ENCODE data around the gene PLSCR4. TPM values are rescaled to one million over a fixed set of nuclear protein-coding genes. Genes with fewer than 3 reads are reported as not detected.

The PLSCR4 gene
- total and polyA plus RNA-seq, 2 of the 8 experiments (the other 6 are each of a cell fraction or from before 2014, with no cell fraction given): 1.8 to 2.9 TPM

DNA sequence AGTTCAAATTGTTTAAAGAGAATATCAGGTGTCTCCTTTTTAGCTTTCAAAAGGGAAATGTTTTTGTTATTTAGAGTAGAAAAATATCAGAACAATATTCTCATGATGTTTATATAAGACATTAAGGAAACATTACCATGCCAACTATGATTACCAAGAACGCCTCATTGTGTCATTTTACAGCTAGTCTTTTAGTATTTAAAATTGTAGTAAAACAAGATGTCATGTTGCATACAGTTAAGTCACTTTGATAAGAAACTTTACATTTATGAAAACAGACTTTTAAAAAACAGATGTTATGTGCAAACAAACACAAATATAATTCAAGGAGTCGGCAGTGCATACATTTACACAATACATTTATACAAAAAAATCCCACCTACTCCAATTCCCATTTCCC is 4.4 kb downstream of the PLSCR4 start (continued):
- TF ChIP-seq, protein P1, sequence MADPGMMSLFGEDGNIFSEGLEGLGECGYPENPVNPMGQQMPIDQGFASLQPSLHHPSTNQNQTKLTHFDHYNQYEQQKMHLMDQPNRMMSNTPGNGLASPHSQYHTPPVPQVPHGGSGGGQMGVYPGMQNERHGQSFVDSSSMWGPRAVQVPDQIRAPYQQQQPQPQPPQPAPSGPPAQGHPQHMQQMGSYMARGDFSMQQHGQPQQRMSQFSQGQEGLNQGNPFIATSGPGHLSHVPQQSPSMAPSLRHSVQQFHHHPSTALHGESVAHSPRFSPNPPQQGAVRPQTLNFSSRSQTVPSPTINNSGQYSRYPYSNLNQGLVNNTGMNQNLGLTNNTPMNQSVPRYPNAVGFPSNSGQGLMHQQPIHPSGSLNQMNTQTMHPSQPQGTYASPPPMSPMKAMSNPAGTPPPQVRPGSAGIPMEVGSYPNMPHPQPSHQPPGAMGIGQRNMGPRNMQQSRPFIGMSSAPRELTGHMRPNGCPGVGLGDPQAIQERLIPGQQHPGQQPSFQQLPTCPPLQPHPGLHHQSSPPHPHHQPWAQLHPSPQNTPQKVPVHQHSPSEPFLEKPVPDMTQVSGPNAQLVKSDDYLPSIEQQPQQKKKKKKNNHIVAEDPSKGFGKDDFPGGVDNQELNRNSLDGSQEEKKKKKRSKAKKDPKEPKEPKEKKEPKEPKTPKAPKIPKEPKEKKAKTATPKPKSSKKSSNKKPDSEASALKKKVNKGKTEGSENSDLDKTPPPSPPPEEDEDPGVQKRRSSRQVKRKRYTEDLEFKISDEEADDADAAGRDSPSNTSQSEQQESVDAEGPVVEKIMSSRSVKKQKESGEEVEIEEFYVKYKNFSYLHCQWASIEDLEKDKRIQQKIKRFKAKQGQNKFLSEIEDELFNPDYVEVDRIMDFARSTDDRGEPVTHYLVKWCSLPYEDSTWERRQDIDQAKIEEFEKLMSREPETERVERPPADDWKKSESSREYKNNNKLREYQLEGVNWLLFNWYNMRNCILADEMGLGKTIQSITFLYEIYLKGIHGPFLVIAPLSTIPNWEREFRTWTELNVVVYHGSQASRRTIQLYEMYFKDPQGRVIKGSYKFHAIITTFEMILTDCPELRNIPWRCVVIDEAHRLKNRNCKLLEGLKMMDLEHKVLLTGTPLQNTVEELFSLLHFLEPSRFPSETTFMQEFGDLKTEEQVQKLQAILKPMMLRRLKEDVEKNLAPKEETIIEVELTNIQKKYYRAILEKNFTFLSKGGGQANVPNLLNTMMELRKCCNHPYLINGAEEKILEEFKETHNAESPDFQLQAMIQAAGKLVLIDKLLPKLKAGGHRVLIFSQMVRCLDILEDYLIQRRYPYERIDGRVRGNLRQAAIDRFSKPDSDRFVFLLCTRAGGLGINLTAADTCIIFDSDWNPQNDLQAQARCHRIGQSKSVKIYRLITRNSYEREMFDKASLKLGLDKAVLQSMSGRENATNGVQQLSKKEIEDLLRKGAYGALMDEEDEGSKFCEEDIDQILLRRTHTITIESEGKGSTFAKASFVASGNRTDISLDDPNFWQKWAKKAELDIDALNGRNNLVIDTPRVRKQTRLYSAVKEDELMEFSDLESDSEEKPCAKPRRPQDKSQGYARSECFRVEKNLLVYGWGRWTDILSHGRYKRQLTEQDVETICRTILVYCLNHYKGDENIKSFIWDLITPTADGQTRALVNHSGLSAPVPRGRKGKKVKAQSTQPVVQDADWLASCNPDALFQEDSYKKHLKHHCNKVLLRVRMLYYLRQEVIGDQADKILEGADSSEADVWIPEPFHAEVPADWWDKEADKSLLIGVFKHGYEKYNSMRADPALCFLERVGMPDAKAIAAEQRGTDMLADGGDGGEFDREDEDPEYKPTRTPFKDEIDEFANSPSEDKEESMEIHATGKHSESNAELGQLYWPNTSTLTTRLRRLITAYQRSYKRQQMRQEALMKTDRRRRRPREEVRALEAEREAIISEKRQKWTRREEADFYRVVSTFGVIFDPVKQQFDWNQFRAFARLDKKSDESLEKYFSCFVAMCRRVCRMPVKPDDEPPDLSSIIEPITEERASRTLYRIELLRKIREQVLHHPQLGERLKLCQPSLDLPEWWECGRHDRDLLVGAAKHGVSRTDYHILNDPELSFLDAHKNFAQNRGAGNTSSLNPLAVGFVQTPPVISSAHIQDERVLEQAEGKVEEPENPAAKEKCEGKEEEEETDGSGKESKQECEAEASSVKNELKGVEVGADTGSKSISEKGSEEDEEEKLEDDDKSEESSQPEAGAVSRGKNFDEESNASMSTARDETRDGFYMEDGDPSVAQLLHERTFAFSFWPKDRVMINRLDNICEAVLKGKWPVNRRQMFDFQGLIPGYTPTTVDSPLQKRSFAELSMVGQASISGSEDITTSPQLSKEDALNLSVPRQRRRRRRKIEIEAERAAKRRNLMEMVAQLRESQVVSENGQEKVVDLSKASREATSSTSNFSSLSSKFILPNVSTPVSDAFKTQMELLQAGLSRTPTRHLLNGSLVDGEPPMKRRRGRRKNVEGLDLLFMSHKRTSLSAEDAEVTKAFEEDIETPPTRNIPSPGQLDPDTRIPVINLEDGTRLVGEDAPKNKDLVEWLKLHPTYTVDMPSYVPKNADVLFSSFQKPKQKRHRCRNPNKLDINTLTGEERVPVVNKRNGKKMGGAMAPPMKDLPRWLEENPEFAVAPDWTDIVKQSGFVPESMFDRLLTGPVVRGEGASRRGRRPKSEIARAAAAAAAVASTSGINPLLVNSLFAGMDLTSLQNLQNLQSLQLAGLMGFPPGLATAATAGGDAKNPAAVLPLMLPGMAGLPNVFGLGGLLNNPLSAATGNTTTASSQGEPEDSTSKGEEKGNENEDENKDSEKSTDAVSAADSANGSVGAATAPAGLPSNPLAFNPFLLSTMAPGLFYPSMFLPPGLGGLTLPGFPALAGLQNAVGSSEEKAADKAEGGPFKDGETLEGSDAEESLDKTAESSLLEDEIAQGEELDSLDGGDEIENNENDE (IDR thresholded peaks at IDR 0.05; ENCODE audit: insufficient replicate concordance, low read length): no peak
- TF ChIP-seq PHF8 (conservative IDR thresholded peaks at IDR 0.05; ENCODE audit: low read depth, low read length): no peak
- no peak for TF ChIP-seq BCL11A (IDR thresholded peaks at IDR 0.05; ENCODE audit: low read depth in 2 of 2, low read length in 2 of 2)
- no peak for TF ChIP-seq POLR2AphosphoS5 (IDR thresholded peaks at IDR 0.05; ENCODE audit: low read depth, low read length)
- TF ChIP-seq, protein P2, sequence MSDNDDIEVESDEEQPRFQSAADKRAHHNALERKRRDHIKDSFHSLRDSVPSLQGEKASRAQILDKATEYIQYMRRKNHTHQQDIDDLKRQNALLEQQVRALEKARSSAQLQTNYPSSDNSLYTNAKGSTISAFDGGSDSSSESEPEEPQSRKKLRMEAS (IDR thresholded peaks at IDR 0.05): no peak
- TF ChIP-seq BACH1 (IDR thresholded peaks at IDR 0.05; ENCODE audit: low read length): no peak
- TF ChIP-seq KDM1A (IDR thresholded peaks at IDR 0.05; ENCODE audit: borderline replicate concordance, low read length): no peak
- TF ChIP-seq ATF3 (IDR thresholded peaks at IDR 0.05; ENCODE audit: insufficient read depth, low read depth, low read length): no peak
- TF ChIP-seq SAP30 (IDR thresholded peaks at IDR 0.05; ENCODE audit: insufficient read depth, insufficient replicate concordance, low read length): no peak
- no peak for TF ChIP-seq POU5F1 (IDR thresholded peaks at IDR 0.05; ENCODE audit: low read depth, low read length)
- TF ChIP-seq HDAC6 (IDR thresholded peaks at IDR 0.05; ENCODE audit: low read depth, low read length): no peak
